PFSK-1 (cell line): ENCODE measurements around the gene KLF11.

Experiments used
- FOXP2 ChIP-seq: optimal IDR thresholded peaks from 2 replicates; pipeline ENCODE3; 2011; ENCODE audit warnings: borderline replicate concordance, control low read depth, inconsistent platforms; ENCODE audit not compliant: insufficient read depth; ENCODE audit errors: extremely low read length, extremely low read depth
- POLR2AphosphoS5 ChIP-seq: IDR thresholded peaks from 2 replicates; pipeline ENCODE4 v1.6.1; 2012; ENCODE audit warnings: low read depth, mild to moderate bottlenecking, control low read depth, low read length, moderate library complexity
- SIN3A ChIP-seq: IDR thresholded peaks from 2 replicates; pipeline ENCODE4 v1.6.1; 2012; ENCODE audit warnings: mild to moderate bottlenecking, low read length, moderate library complexity, borderline replicate concordance; ENCODE audit not compliant: insufficient read depth
- TAF1 ChIP-seq: IDR thresholded peaks from 2 replicates; pipeline ENCODE4 v1.6.1; 2012; ENCODE audit warnings: low read length, control low read depth, borderline replicate concordance; ENCODE audit not compliant: insufficient read depth
- TF ChIP-seq, protein P1 (sequence below), 2 experiments: IDR thresholded peaks; 2 replicates each; pipeline versions ENCODE4 v1.6.1 to v1.8.0; 2011 to 2012; ENCODE audit warnings: low read depth in 2 of 2, low read length in 2 of 2, control low read depth in 1 of 2, inconsistent platforms in 1 of 2, mild to moderate bottlenecking in 1 of 2, moderate library complexity in 1 of 2; ENCODE audit not compliant: insufficient read depth in 1 of 2

KLF11 gene

DNA sequence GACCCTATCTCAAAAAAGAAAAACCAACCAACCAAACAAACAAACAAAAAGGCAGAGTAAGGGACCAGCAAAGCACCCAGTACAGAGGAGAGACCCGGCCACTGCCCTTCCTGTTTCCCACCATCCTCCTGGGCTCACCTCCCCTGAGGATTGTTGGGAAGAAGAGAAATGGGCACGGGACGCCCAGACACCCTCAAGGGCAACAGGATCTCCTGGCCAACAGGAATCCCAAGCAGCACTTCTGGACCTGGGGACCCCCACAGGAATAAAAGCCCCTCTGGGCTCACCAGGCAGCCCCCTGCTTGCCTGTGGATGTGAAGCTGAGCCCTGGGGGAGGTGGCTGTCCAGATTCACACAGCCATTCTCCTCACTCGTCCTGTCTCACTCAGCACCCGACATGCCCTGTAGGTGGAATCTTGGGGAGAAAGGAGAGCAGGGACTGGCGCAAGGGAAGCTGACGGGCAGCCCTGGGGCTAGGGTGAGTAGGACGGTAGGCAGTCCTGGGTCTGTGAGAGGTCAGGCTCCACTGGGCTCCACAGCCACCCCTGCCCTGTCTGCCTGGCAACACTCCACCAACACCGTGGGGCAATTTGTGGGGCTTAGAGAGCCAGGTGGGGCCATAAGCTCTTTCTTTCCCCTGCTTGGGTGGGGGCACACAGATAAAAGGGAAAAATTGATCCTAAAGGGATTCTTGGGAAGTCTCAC is 18.0 kb downstream of the KLF11 start:
- no peak for TF ChIP-seq TAF1
- TF ChIP-seq, protein P1, sequence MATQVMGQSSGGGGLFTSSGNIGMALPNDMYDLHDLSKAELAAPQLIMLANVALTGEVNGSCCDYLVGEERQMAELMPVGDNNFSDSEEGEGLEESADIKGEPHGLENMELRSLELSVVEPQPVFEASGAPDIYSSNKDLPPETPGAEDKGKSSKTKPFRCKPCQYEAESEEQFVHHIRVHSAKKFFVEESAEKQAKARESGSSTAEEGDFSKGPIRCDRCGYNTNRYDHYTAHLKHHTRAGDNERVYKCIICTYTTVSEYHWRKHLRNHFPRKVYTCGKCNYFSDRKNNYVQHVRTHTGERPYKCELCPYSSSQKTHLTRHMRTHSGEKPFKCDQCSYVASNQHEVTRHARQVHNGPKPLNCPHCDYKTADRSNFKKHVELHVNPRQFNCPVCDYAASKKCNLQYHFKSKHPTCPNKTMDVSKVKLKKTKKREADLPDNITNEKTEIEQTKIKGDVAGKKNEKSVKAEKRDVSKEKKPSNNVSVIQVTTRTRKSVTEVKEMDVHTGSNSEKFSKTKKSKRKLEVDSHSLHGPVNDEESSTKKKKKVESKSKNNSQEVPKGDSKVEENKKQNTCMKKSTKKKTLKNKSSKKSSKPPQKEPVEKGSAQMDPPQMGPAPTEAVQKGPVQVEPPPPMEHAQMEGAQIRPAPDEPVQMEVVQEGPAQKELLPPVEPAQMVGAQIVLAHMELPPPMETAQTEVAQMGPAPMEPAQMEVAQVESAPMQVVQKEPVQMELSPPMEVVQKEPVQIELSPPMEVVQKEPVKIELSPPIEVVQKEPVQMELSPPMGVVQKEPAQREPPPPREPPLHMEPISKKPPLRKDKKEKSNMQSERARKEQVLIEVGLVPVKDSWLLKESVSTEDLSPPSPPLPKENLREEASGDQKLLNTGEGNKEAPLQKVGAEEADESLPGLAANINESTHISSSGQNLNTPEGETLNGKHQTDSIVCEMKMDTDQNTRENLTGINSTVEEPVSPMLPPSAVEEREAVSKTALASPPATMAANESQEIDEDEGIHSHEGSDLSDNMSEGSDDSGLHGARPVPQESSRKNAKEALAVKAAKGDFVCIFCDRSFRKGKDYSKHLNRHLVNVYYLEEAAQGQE (IDR thresholded peaks at IDR 0.05; ENCODE audit: insufficient read depth in 1 of 2, low read depth in 2 of 2, low read length in 2 of 2): no peak
- no peak for TF ChIP-seq SIN3A
- TF ChIP-seq FOXP2: no peak
- no peak for TF ChIP-seq POLR2AphosphoS5

DNA sequence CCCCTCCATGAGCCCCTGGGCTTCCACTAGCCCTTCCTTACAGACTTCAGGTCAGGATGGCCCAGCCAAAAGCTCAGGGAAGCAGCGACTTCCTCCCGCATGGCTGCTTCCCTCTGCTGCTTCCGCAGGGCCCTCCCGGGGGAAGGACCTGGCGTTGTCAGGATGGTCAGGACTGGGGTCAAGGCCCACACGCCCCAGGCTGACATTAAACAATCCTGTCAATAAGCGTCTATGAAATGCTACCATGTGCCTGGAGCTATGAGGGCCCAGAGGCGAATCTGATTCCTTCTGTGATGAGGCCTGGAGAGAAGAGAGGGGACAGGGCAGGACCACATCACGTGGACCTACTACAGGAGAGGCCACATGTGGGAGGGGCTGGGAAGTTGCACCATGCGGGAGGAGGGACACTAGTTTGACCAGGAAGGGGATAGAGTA is 19.6 kb downstream of the KLF11 start:
- no peak for TF ChIP-seq POLR2AphosphoS5
- no peak for TF ChIP-seq TAF1
- TF ChIP-seq, protein P1 (IDR thresholded peaks at IDR 0.05; ENCODE audit: insufficient read depth in 1 of 2, low read depth in 2 of 2, low read length in 2 of 2): no peak
- peak; percentile 57 for TF ChIP-seq FOXP2
- no peak for TF ChIP-seq SIN3A

DNA sequence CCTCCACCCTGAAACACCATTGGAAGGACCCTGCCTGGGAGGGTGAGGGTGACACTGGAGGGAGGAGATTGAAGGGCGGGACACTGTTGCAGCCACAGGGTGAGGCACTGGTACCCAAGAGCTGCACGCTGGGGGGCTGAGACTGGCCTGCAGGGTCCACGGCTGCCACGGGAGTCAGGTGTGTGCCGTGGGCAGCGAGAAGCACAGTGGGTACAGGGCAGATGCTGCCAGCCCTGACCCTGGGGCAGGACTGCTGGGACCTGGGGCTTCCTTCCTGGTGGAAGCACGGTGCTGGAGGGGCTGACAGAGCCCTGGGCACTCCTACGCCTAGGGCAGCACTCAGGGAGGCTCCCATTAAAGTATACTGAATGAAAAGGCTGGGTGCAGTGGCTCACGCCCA is 20.2 kb downstream of the KLF11 start:
- no peak for TF ChIP-seq TAF1
- TF ChIP-seq POLR2AphosphoS5: no peak
- TF ChIP-seq SIN3A: no peak
- no peak for TF ChIP-seq FOXP2
- TF ChIP-seq, protein P1 (IDR thresholded peaks at IDR 0.05; ENCODE audit: insufficient read depth in 1 of 2, low read depth in 2 of 2, low read length in 2 of 2): no peak

DNA sequence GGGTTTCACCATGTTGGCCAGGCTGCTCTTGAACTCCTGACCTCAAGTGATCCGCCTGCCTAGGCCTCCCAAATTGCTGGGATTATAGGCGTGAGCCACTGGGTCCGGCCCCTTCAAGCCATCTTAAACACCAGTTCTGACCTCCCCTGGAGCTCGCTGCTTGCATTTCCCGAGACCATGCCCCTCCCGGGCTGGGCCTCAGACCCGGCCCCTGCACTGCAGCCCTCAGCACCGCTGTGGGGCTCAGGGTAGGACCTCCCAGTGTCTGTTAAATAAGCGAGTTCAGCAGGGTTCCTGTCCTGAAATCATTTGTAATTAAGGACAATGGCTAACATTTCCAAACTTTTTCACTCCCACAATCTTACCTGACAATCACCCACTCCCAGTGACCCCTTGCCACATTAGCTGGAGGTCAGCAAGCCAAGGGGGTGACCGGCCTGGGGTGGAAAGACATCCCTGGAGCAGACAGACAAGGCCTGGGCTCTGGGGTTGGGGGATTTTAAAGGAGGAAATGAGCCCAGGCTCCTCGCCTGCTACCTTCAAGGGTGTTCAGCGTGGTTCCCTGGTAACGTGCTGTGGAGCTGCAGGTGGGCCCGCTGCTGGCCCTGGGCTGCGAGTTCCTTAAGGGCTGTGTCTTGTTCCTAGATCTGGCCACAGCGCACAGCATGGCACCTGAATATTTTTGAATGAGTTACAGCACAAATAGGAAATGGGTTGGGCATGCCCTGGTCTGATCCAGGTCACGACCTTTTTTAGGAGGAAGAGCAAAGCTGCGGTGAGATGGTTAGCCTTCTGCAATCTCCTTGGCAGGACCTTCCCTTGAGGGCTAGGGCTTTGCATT is 21.8 kb downstream of the KLF11 start:
- TF ChIP-seq, protein P1 (IDR thresholded peaks at IDR 0.05; ENCODE audit: insufficient read depth in 1 of 2, low read depth in 2 of 2, low read length in 2 of 2): no peak
- TF ChIP-seq TAF1: no peak
- TF ChIP-seq SIN3A: no peak
- TF ChIP-seq FOXP2: no peak
- no peak for TF ChIP-seq POLR2AphosphoS5
